PC-3 (cell line): ENCODE data around the gene XPNPEP1.

ENCODE experiments used
- CTCF ChIP-seq: fragments of 300-600 bp; sonication (generic); conservative IDR thresholded peaks from 2 replicates; pipeline ENCODE4 v1.5.1; 2017; ENCODE audit warnings: antibody characterized with exemption, low read depth, mild to moderate bottlenecking, low read length
- EZH2 ChIP-seq: fragments of 300-600 bp; sonication (generic); IDR thresholded peaks from one replicate; pipeline ENCODE4 v1.6.1; 2017; ENCODE audit warnings: antibody characterized with exemption, mild to moderate bottlenecking, low read length; ENCODE audit not compliant: unreplicated experiment
- EZH2phosphoT487 ChIP-seq: fragments of 300-600 bp; sonication (generic); IDR thresholded peaks from 2 replicates; pipeline ENCODE4 v1.6.1; 2018; ENCODE audit warnings: mild to moderate bottlenecking, antibody characterized with exemption, low read length, borderline replicate concordance

GRCh38 chr10:109944613-109945012 is 21.3 kb upstream of the XPNPEP1 start:
- no peak for TF ChIP-seq CTCF
- no peak for TF ChIP-seq EZH2phosphoT487
- TF ChIP-seq EZH2: no peak
